Naive B cell (primary cell): ENCODE data around the gene PDE4A. TPM values are rescaled to one million over a fixed set of nuclear protein-coding genes. Genes with fewer than 3 reads are reported as not detected.
"Not testable (repeated sequence)": the region's sequence is repeated elsewhere in the genome, so short reads cannot be mapped to it uniquely, and the experiment has no call there.

Experiments used
- ATAC-seq, 2 donors: fragments of 150-1000 bp; cut with Tn5 transposase; 2 replicates each; pipeline ENCODE4 v1.10.0; 2021; ENCODE audit warnings: low read depth in 2 of 2, mild to moderate bottlenecking in 2 of 2, moderate library complexity in 2 of 2
- DNase-seq: peaks from one replicate; pipeline ENCODE4 v3.0.0; 2022
- H3K27ac Mint-ChIP-seq, 6 donors: one replicate each; pipeline ENCODE4 v1.8.0; 2020 to 2022; ENCODE audit warnings: mild to moderate bottlenecking in 6 of 6, mixed read lengths in 6 of 6, moderate library complexity in 5 of 6, inconsistent platforms in 2 of 6
- H3K27me3 Mint-ChIP-seq, 3 donors: one replicate each; pipeline ENCODE4 v1.8.0; 2021 to 2022; ENCODE audit warnings: mixed read lengths in 3 of 3, mild to moderate bottlenecking in 1 of 3
- H3K36me3 Mint-ChIP-seq, 2 donors: one replicate each; pipeline ENCODE4 v1.8.0; 2020 to 2022; ENCODE audit warnings: mixed read lengths in 2 of 2, inconsistent platforms in 1 of 2, mild to moderate bottlenecking in 1 of 2
- H3K4me1 Mint-ChIP-seq, 3 donors: one replicate each; pipeline ENCODE4 v1.8.0; 2020 to 2022; ENCODE audit warnings: mixed read lengths in 3 of 3, inconsistent platforms in 1 of 3, mild to moderate bottlenecking in 1 of 3, moderate library complexity in 1 of 3
- H3K4me3 Mint-ChIP-seq, 8 donors: one replicate each; pipeline ENCODE4 v1.8.0; 2020 to 2022; ENCODE audit warnings: mild to moderate bottlenecking in 8 of 8, mixed read lengths in 8 of 8, moderate library complexity in 8 of 8, inconsistent platforms in 2 of 8
- H3K9me3 Mint-ChIP-seq, 7 donors: one replicate each; pipeline ENCODE4 v1.8.0; 2020 to 2022; ENCODE audit warnings: mixed read lengths in 7 of 7, mild to moderate bottlenecking in 5 of 7, inconsistent platforms in 2 of 7, moderate library complexity in 1 of 7
- polyA plus RNA-seq, 6 donors: library from polyadenylated mRNA; unstranded; fragments of 300-500 nt; fragmentation: Illumina TruSeq; gene quantifications; one replicate each; pipeline ENCODE4 v1.2.3, GENCODE V29; 2021; ENCODE audit warnings: low read depth in 6 of 6

PDE4A gene
- polyA plus RNA-seq, 6 donors from 2014 or later, result 0.17 to 2.8 (median 0.25) TPM; not detected in 1

DNA sequence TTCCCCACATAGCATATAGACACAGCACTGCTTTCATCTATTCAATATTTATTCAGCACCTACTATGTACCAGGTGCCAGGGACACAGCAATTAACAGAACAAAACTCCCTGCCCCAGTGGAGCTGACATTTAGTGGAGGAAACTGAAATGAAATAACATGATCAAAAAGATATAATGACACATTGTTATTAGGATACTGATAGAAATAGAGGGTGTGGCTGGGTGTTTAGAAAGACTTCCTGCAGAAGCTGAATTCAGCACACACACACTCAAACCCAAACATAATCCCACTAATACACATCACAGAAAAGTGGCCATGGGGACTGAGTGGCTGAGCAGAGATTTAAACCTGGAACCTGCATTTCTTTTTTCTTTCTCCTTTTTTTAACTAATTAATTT, 13.2 kb upstream of the PDE4A start:
- Mint-ChIP-seq H3K9me3 (peaks cover 0 to 3% (median 0%) of the 10 kb centered on the region in 7 donors), H3K36me3 (no peaks in the 10 kb centered on the region), H3K4me1 (peaks cover 53 to 96% (median 95%) of the 10 kb centered on the region in 3 donors), H3K4me3 (peak overlapping the region in 4 of 8 donors; percentile 7 to 61 (median 22)), H3K27ac (peak overlapping the region in 5 of 6 donors; percentile 50 to 76 (median 61)), H3K27me3 (no peaks in the 10 kb centered on the region)
- ATAC-seq (no peak), DNase-seq (no peak)

DNA sequence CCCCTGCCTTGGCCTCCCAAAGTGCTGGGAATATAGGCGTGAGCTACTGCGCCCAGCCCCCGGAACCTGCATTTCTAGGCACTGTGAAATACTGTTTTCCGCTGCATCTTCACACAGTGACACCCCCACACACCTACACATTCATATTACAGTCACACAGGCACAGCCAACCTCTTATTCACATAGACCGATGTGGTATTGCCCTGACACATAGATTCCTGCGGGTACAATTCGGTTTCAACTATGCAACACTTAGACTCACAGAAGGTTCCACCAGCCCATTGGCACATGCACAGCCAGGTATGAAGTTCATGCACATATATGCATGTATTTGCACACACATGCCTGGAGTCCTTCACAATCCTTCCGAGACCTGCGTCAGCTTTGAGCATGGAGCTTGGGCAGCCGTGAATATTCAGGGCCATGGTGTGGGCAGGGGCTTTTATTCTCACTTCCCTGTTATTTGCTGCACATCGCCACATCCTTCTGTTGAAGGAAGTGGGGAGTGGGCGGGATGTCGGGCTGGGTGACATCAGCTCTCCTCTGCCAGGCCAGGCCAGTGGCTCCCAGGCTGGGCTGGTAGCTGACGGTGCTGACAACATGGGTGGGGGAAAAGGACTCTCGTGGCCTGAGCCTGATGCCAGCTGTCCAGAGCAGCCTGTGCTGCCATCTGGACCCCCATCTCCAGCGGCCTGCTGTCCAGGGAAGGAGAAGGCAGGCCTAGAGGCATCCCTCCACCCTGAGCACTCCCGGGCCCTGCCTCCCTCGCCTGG, 11.6 kb upstream of the PDE4A start:
- H3K4me1 Mint-ChIP-seq, result peaks cover 46 to 97% (median 85%) of the 10 kb centered on the region in 3 donors
- ATAC-seq, result peak; percentile 49 to 55
- peaks cover 0 to 3% (median 0%) of the 10 kb centered on the region in 7 donors for H3K9me3 Mint-ChIP-seq
- H3K27me3 Mint-ChIP-seq, result no peaks in the 10 kb centered on the region
- no peaks in the 10 kb centered on the region for H3K36me3 Mint-ChIP-seq
- DNase-seq, result peak; percentile 84
- H3K4me3 Mint-ChIP-seq, result peak overlapping the region; percentile 2 to 80 (median 76)
- peak overlapping the region; percentile 86 to 98 (median 96) for H3K27ac Mint-ChIP-seq

DNA sequence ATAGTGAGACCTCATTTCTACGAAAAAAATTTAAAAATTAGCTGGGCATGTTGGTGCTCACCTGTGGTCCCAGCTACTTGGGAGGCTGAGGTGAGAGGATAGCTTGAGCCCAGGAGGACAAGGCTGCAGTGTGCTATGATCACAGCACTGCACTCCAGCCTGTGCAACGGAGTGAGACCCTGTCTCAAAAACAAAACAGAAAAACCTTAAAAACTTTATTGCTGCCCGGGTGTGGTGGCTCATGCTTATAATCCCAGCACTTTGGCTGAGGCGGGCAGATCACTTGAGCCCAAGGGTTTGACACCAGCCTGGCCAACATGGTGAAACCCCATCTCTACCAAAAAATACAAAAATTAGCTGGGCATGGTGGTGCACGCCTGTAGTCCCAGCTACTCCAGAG, 9.1 kb upstream of the PDE4A start:
- not testable (repeated sequence) for H3K9me3 Mint-ChIP-seq, DNase-seq, H3K27me3 Mint-ChIP-seq, H3K36me3 Mint-ChIP-seq, ATAC-seq
- H3K4me1 Mint-ChIP-seq, result peaks cover 31 to 89% (median 72%) of the 10 kb centered on the region in 3 donors
- H3K4me3 Mint-ChIP-seq, result peak overlapping the region; percentile 15 to 84 (median 68)
- H3K27ac Mint-ChIP-seq, result peak overlapping the region in 5 of 6 donors; percentile 83 to 95 (median 92)

DNA sequence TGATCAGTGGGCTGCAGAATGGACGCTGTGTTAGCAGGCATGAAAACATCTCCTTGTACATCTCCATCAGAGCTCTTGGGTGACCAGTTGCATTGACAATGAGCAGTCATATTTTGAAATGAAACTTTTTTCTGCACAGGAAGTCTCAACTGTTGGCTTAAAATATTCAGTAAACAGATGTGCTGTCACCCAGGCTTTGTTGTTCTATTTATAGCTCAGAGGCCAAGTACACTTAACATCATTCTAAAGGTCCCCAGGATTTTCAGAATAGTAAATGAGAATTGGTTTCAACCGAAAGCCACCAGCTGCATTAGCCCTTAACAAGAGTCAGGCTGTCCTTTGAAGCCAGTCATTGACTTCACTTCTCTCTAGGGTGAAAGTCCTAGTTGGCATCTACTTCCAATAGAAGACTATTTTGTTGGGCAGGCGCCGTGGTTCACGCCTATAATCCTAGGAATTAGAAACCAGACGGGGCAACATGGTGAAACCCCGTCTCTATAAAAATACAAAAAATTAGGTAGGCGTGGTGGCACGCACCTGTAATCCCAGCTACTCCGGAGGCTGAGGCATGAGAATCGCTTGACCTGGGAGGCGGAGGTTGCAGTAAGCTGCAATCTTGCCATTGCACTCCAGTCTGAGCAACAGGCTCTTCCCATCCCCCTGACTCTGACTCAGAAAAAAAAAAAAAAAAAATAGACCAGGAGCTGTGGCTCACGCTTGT, 7.9 kb upstream of the PDE4A start:
- peaks cover 0 to 6% (median 0%) of the 10 kb centered on the region in 7 donors for H3K9me3 Mint-ChIP-seq
- ATAC-seq (peak; percentile 5 to 9), DNase-seq (peak; percentile 61)
- peak overlapping the region; percentile 86 to 96 (median 92) for H3K27ac Mint-ChIP-seq
- H3K27me3 Mint-ChIP-seq, result peaks cover 0 to 10% (median 5%) of the 10 kb centered on the region in 3 donors
- no peaks in the 10 kb centered on the region for H3K36me3 Mint-ChIP-seq
- H3K4me1 Mint-ChIP-seq, result peaks cover 33 to 86% (median 70%) of the 10 kb centered on the region in 3 donors
- H3K4me3 Mint-ChIP-seq, result peak overlapping the region; percentile 35 to 86 (median 60)

DNA sequence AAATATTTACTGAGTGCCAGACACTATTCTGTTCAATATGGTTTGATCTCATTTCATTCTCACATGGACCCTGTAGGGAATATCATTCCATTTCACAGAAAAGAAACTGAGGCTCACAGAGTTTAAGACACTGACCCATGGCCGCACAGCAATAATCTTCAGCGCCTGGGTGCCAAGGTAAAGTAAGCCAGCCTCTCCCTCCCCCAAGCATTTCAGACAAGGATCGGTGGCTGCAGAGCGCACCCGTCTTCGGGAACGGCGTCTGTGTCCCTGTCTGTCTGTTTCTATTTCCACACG, 4.3 kb upstream of the PDE4A start:
- Mint-ChIP-seq H3K4me1 (peaks cover 30 to 72% (median 64%) of the 10 kb centered on the region in 3 donors), H3K9me3 (peaks cover 0 to 5% (median 0%) of the 10 kb centered on the region in 7 donors), H3K27ac (peak overlapping the region; percentile 94 to 100 (median 98)), H3K4me3 (peak overlapping the region; percentile 61 to 91 (median 76)), H3K36me3 (peaks cover 6 to 8% of the 10 kb centered on the region in 2 donors), H3K27me3 (peaks cover 20 to 38% (median 24%) of the 10 kb centered on the region in 3 donors)
- DNase-seq (no peak), ATAC-seq (no peak)

DNA sequence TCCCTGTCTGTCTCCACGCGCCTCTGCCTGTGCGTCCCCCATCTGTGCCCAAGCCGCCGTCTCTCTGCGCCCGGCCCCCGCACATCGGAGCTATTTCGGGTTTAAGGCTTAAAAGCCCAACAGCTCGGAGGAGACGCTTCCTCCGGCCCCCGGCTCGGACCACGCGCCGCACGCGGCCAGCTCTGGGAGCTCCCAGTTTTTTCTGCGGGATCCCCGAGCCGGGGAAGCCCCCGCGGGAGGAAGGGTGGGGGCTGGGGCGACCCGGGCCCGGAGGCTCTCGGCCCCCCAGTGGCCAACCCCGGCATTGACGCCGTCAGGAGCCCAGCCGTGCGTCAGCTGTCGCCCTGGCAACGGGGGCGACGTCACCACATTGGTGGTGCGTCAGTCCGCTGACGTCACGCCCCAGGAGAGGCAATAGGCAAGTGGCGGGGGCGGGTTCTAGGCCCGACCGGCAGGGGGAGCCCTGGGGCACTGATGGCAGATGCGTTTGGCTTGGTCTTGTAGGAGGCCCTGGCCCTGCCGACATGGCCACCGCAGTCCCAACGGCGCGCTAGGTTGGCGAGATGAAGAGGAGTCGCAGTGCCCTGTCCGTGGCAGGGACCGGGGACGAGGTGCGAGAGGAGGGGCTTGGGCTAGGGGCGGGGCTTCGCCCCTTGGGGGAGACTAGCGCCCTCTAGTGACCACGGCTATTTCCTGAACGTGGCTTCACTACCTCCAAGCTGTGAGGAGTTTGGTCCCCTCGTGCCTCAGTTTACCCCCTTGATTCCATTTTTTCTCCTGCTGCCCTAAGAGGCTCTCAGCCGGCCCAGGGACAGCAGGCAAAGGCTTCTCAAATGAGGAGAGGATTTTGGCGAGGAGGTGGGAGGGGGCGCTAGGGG, 3.7 kb upstream of the PDE4A start:
- H3K4me1 Mint-ChIP-seq, result peaks cover 36 to 72% (median 64%) of the 10 kb centered on the region in 3 donors

DNA sequence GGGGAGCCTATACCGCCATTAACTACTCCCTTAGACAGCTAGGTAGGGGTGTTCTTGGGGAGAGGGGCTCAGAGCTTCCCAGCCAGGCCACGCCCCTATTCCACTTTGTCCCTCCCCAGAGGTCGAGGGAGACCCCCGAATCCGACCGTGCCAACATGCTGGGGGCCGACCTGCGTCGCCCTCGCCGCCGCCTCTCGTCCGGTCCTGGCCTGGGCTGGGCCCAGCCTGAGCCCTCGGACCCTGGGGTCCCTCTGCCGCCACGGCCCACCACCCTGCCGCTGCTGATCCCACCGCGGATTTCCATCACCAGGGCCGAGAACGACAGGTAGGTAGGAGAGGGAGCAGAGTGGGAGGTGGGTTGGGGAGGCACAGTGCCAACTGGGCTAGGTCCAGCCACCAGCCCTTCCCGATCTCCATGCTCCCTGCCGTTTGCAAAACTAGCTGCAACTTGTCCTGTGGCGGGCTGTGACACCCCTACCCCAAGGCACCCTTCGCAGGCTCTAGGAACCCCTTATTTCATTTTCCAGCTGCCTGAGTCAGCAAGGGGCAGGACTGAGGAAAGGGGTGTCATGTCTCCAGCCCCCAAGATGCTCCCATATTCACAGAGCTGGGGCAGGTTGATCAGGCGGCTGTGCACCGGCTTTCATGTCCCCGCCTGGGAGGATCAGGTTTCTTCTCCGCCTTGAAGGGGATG, 2.6 kb upstream of the PDE4A start:
- peaks cover 34 to 53% (median 37%) of the 10 kb centered on the region in 3 donors for H3K27me3 Mint-ChIP-seq
- peak overlapping the region in 6 of 8 donors; percentile 22 to 85 (median 56) for H3K4me3 Mint-ChIP-seq
- peaks cover 6 to 8% of the 10 kb centered on the region in 2 donors for H3K36me3 Mint-ChIP-seq
- ATAC-seq (no peak), DNase-seq (no peak)
- peaks cover 0 to 5% (median 0%) of the 10 kb centered on the region in 7 donors for H3K9me3 Mint-ChIP-seq
- H3K27ac Mint-ChIP-seq, result peak overlapping the region; percentile 94 to 100 (median 98)
- H3K4me1 Mint-ChIP-seq, result peaks cover 40 to 71% (median 62%) of the 10 kb centered on the region in 3 donors

More for the DNA sequence above, 3.7 kb upstream of the PDE4A start:
- Mint-ChIP-seq H3K4me3 (peak overlapping the region; percentile 61 to 91 (median 76)), H3K36me3 (peaks cover 6 to 8% of the 10 kb centered on the region in 2 donors), H3K27me3 (peaks cover 26 to 43% (median 29%) of the 10 kb centered on the region in 3 donors), H3K27ac (peak overlapping the region; percentile 94 to 100 (median 98)), H3K9me3 (peaks cover 0 to 5% (median 0%) of the 10 kb centered on the region in 7 donors)
- ATAC-seq (peak; percentile 68 to 74), DNase-seq (peak; percentile 98)

DNA sequence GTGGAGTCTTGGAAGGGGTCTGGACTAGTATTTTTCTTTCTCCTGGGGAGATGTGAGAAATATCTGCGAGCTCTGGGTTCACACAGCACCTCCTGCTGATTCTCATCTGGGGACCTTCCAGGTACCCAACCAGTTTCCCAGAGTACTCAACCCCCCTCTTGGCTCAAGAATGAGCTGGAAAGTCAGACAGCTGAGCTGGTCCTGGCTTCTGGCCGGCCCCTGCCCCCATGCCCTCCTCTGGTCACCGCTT, 2.2 kb upstream of the PDE4A start:
- Mint-ChIP-seq H3K27ac (peak overlapping the region; percentile 82 to 99 (median 90)), H3K36me3 (peaks cover 6 to 8% of the 10 kb centered on the region in 2 donors), H3K9me3 (peaks cover 0 to 5% (median 0%) of the 10 kb centered on the region in 7 donors), H3K4me3 (peak overlapping the region; percentile 22 to 85 (median 56)), H3K4me1 (peaks cover 40 to 66% (median 60%) of the 10 kb centered on the region in 3 donors), H3K27me3 (peaks cover 34 to 53% (median 37%) of the 10 kb centered on the region in 3 donors)
- ATAC-seq (no peak), DNase-seq (no peak)

DNA sequence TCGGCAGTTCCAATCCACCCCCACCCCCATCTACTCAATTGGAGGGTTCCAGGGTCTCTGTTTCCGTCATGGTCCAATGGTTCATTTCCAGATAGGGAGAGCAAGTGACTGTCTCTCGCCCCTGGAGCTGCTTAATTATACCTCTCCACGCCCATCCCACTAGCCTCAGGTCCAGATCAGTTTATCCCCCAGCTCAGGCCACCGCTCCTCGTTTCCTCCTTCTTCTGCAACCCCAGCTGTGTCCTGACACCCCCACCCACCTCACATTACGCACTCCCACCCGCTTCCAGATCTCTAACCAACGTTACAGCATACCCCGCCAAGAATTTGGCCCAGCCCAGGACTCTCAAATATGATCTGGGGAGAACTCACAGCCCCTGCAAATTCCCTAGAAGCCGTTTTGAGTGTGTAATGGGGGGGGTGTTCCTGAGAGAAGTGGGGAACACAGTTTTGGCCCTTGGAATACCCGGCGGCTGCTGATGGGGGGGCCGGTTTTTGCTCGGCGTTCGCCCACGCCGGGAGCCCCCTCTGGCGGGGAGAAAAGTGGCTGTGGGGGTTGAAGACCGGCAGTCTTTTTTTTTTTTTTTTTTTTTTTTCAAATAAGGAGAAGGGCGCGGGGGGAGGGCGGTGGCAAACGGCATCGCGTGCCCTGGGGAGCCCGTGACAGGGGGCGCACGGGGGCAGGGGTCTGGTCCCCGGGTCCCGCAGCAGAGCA, 1.7 kb upstream of the PDE4A start:
- ATAC-seq, result no peak
- Mint-ChIP-seq H3K27me3 (peaks cover 38 to 57% (median 42%) of the 10 kb centered on the region in 3 donors), H3K4me1 (peaks cover 44 to 65% (median 64%) of the 10 kb centered on the region in 3 donors), H3K9me3 (peaks cover 0 to 5% (median 0%) of the 10 kb centered on the region in 7 donors), H3K4me3 (peak overlapping the region in 7 of 8 donors; percentile 52 to 85 (median 56)), H3K36me3 (peaks cover 6 to 8% of the 10 kb centered on the region in 2 donors), H3K27ac (peak overlapping the region; percentile 82 to 99 (median 90))
- no peak for DNase-seq

DNA sequence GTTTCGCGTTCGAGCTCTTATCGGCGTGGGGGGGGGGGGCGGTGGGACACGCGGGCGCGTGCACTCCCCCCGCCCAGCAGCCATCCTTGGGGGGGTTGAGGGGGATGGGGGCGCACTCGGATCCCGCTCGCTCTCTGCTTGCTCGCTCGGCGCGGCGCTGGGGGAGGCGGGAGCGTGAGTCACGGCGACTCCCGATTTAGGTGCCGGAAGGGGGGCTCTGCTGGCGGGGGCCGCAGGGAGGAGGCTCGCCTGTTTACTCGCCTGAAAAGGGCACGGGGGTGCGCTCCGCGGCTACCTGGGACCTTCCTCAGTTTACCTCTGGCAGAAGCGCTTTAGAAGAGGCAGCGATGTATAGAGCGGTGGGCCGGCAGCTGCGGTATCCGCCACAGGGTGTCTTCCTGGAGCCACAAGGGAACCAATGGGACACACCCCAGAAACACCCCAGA, 1.1 kb upstream of the PDE4A start:
- Mint-ChIP-seq H3K4me3 (peak overlapping the region; percentile 73 to 91 (median 80)), H3K27ac (peak overlapping the region; percentile 83 to 98 (median 91)), H3K36me3 (peaks cover 6 to 8% of the 10 kb centered on the region in 2 donors), H3K9me3 (peaks cover 0 to 5% (median 0%) of the 10 kb centered on the region in 7 donors), H3K27me3 (peaks cover 41 to 61% (median 43%) of the 10 kb centered on the region in 3 donors), H3K4me1 (peaks cover 47 to 70% (median 67%) of the 10 kb centered on the region in 3 donors)
- no peak for DNase-seq
- no peak for ATAC-seq

DNA sequence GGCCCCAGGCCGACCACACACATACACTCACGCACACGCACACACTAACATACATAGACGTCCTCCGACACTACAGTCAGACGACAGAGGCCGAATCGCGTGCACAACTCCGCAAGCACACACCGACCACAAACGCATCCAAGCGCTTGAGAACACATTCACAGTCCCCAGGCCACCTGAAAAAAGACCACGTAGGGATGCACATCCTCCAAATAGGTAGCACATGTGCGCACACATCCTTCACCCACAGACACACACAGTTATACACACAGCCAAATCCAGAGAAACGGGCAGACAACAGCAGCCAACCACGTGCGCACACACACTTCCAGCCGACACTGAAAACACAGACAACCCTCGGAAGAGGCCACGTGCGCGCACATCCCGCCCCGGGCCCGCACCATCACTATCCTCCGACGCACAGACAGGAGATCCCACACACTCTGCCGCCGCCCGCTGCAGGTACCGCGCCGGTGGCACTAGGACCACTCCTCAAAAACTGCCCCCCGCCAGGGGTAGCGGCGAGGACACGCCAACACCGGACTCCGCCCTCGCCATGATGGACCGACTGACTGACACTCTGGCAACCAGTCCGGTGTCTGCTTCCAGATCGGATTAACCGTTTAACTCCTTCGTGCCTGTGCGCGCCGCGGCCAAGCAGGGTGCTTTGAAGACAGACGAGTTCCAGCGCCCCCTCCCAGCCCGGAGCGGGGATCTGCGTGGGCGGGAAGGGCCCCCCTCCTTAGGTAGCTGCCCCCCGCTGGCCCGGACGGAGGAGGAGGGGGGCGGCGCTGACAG, 493 bp upstream of the PDE4A start:
- Mint-ChIP-seq H3K27ac (peak overlapping the region; percentile 83 to 98 (median 91)), H3K4me3 (peak overlapping the region; percentile 73 to 91 (median 80)), H3K4me1 (peaks cover 47 to 76% (median 69%) of the 10 kb centered on the region in 3 donors), H3K27me3 (peaks cover 41 to 64% (median 43%) of the 10 kb centered on the region in 3 donors), H3K9me3 (peaks cover 0 to 5% (median 0%) of the 10 kb centered on the region in 7 donors), H3K36me3 (peaks cover 6 to 8% of the 10 kb centered on the region in 2 donors)
- peak; percentile 23 to 31 for ATAC-seq
- DNase-seq, result peak; percentile 78
